Vagina (tissue), 2 donors: ENCODE data around the gene CXorf66. TPM values are rescaled to one million over a fixed set of nuclear protein-coding genes. Genes with fewer than 3 reads are reported as not detected.

Source experiments
- DNase-seq, 2 donors: peaks; one replicate each; pipeline ENCODE4 v3.0.0-alpha.2; 2017; ENCODE audit errors: extremely low spot score in 2 of 2
- H3K27ac ChIP-seq: fragments of 200-600 bp; sonication (generic); one replicate; pipeline ENCODE4 v1.5.1; 2019
- H3K27me3 ChIP-seq: fragments of 200-600 bp; sonication (generic); one replicate; pipeline ENCODE4 v1.5.1; 2019
- H3K36me3 ChIP-seq, 2 donors: fragments of 200-600 bp; sonication (generic); one replicate each; pipeline ENCODE4 v1.5.1; 2017 to 2019
- H3K4me1 ChIP-seq: fragments of 200-600 bp; sonication (generic); one replicate; pipeline ENCODE4 v1.5.1; 2019
- H3K4me3 ChIP-seq, 2 donors: fragments of 200-600 bp; sonication (generic); 1 replicate in 1 of 2; 2 replicates in 1 of 2; pipeline ENCODE4 v1.5.1; 2016 to 2019
- H3K9me3 ChIP-seq: fragments of 200-600 bp; sonication (generic); one replicate; pipeline ENCODE4 v1.5.1; 2019
- POLR2A ChIP-seq, 2 donors: fragments of 450-650 bp; IDR thresholded peaks; one replicate each; pipeline ENCODE4 v1.6.1; 2017; ENCODE audit warnings: antibody characterized with exemption in 2 of 2, mild to moderate bottlenecking in 2 of 2, moderate library complexity in 2 of 2
- POLR2AphosphoS5 ChIP-seq, 2 donors: sonication (generic); formaldehyde crosslinking; IDR thresholded peaks; one replicate each; pipeline ENCODE4 v1.9.0; 2017; ENCODE audit warnings: antibody characterized with exemption in 2 of 2, mild to moderate bottlenecking in 2 of 2, low read depth in 1 of 2; ENCODE audit not compliant: insufficient read depth in 1 of 2
- intact Hi-C: fragments of 100-400 bp; cut with DNase I; formaldehyde crosslinking; loops from one replicate; pipeline ENCODE4 v1.15.1; 2023
- total RNA-seq: library from RNA; depleted of rRNA; stranded (reverse); fragments of >200 nt; gene quantifications from one replicate; pipeline ENCODE4 v1.2.3, GENCODE V29; 2016
- TF ChIP-seq, protein P1 (sequence below), 3 experiments: fragments of 450-650 bp in 2 of 3; fragments of 200-600 bp in 1 of 3; sonication (generic) in 1 of 3; IDR thresholded peaks; one replicate each; pipeline ENCODE4 v1.5.1; 2017 to 2019; ENCODE audit warnings: antibody characterized with exemption in 3 of 3, mild to moderate bottlenecking in 2 of 3, moderate library complexity in 2 of 3

The CXorf66 gene
- total RNA-seq, 1 donor from 2014 or later, result not detected

- TF ChIP-seq POLR2AphosphoS5 (IDR thresholded peaks at IDR 0.05; ENCODE audit: insufficient read depth in 1 of 2, low read depth in 1 of 2) (no peak), POLR2A (IDR thresholded peaks at IDR 0.05) (peak in 1 of 2 donors; percentile 29)
- TF ChIP-seq, protein P1, sequence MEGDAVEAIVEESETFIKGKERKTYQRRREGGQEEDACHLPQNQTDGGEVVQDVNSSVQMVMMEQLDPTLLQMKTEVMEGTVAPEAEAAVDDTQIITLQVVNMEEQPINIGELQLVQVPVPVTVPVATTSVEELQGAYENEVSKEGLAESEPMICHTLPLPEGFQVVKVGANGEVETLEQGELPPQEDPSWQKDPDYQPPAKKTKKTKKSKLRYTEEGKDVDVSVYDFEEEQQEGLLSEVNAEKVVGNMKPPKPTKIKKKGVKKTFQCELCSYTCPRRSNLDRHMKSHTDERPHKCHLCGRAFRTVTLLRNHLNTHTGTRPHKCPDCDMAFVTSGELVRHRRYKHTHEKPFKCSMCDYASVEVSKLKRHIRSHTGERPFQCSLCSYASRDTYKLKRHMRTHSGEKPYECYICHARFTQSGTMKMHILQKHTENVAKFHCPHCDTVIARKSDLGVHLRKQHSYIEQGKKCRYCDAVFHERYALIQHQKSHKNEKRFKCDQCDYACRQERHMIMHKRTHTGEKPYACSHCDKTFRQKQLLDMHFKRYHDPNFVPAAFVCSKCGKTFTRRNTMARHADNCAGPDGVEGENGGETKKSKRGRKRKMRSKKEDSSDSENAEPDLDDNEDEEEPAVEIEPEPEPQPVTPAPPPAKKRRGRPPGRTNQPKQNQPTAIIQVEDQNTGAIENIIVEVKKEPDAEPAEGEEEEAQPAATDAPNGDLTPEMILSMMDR (IDR thresholded peaks at IDR 0.05), result no peak
- intact Hi-C loops, result loop anchor here (5.0 kb wide), 1 partner anchor 1525 kb away; no protein-coding TSS in a partner anchor
- no peak for DNase-seq
- Histone ChIP-seq H3K27ac (peak overlapping the region; percentile 94), H3K4me3 (peak overlapping the region; percentile 69 to 77), H3K9me3 (no peaks in the 10 kb centered on the region), H3K4me1 (peaks cover 4% of the 10 kb centered on the region), H3K27me3 (no peaks in the 10 kb centered on the region), H3K36me3 (no peaks in the 10 kb centered on the region)
Measured at GRCh38 chrX:139932073-139932900, 33.0 kb downstream of the CXorf66 start.

GRCh38 chrX:139931646-139932072 lies 33.7 kb downstream of the CXorf66 start:
- H3K9me3 ChIP-seq, result no peaks in the 10 kb centered on the region
- no peak for TF ChIP-seq POLR2AphosphoS5 (IDR thresholded peaks at IDR 0.05; ENCODE audit: insufficient read depth in 1 of 2, low read depth in 1 of 2)
- TF ChIP-seq, protein P1 (IDR thresholded peaks at IDR 0.05), result no peak
- TF ChIP-seq POLR2A (IDR thresholded peaks at IDR 0.05), result no peak
- intact Hi-C loops, result loop anchor here (5.0 kb wide), 1 partner anchor 1524 kb away; no protein-coding TSS in a partner anchor

GRCh38 chrX:139930916-139931645 lies 34.2 kb downstream of the CXorf66 start:
- Histone ChIP-seq H3K9me3 (no peaks in the 10 kb centered on the region), H3K36me3 (no peaks in the 10 kb centered on the region), H3K4me3 (peak overlapping the region; percentile 69 to 77), H3K4me1 (peaks cover 4% of the 10 kb centered on the region), H3K27ac (peak overlapping the region; percentile 94), H3K27me3 (no peaks in the 10 kb centered on the region)
- intact Hi-C loops, result loop anchor here (5.0 kb wide), 1 partner anchor 1524 kb away; no protein-coding TSS in a partner anchor
- DNase-seq, result no peak
- TF ChIP-seq, protein P1 (IDR thresholded peaks at IDR 0.05), result no peak
- TF ChIP-seq POLR2A (IDR thresholded peaks at IDR 0.05) (no peak), POLR2AphosphoS5 (IDR thresholded peaks at IDR 0.05; ENCODE audit: insufficient read depth in 1 of 2, low read depth in 1 of 2) (no peak)

More at GRCh38 chrX:139931646-139932072, 33.7 kb downstream of the CXorf66 start:
- DNase-seq, result no peak
- H3K4me1 ChIP-seq, result peaks cover 4% of the 10 kb centered on the region
- peak overlapping the region; percentile 94 for H3K27ac ChIP-seq
- H3K27me3 ChIP-seq, result no peaks in the 10 kb centered on the region
- H3K36me3 ChIP-seq, result no peaks in the 10 kb centered on the region
- H3K4me3 ChIP-seq, result peak overlapping the region; percentile 69 to 77

- intact Hi-C loops, result loop anchor here (5.0 kb wide), 1 partner anchor 1523 kb away; no protein-coding TSS in a partner anchor
- H3K4me1 ChIP-seq, result peaks cover 4% of the 10 kb centered on the region
- TF ChIP-seq, protein P1 (IDR thresholded peaks at IDR 0.05), result no peak
- TF ChIP-seq POLR2A (IDR thresholded peaks at IDR 0.05) (no peak), POLR2AphosphoS5 (IDR thresholded peaks at IDR 0.05; ENCODE audit: insufficient read depth in 1 of 2, low read depth in 1 of 2) (no peak)
- H3K9me3 ChIP-seq, result no peaks in the 10 kb centered on the region
- no peaks in the 10 kb centered on the region for H3K27me3 ChIP-seq
- H3K27ac ChIP-seq, result no peak overlapping the region
- DNase-seq, result no peak
- H3K4me3 ChIP-seq, result peak overlapping the region; percentile 69 to 77
- H3K36me3 ChIP-seq, result no peaks in the 10 kb centered on the region
Measured at GRCh38 chrX:139930401-139930800, 34.9 kb downstream of the CXorf66 start.
